Measurements from ENCODE around the gene MST1.

The MST1 gene

DNA sequence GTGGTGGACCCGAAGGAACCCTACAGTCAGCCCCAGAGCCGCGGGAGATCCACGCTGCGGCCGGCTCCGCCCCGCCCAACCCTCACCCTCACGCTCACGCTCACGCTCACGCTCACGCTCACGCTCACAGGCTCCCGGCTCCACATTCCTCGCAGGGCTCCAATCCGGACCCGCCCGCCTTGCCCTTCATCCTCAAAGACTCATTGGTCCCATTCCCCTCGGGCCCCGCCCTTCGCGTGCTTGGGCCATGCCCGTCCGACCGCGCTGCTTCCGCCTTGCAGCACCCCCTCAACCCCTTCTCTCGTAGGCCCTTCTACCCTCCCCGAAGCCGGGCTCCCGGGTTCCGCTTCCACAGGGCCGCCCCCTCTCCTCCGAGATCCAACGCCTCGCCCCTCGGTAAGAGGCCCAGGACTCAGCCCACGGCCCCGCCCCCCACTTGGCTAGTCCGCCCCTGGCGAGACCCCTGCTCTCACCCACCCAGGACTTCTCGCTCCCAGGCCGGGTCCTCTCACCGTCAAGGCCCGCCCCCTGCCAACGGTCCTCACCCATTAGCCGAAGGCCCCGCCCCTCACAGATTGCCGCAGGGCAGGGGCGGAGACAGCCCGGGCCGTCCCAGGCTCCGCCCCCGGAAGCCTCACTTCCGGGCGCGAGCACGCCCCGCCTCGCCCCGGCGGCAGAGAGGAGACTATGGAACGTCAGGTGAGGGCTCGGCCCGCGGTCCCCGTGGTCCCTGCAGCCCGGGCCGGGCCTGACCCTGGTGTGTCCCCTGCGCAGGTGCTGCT is 15.4 kb downstream of the MST1 start, which contains the start of gene APEH:
TSS of gene APEH (plus strand) at position 637 of the 782 bp plus-strand sequence. CDS start at position 688, 51 bp downstream.
- no peak for DNase-seq

DNA sequence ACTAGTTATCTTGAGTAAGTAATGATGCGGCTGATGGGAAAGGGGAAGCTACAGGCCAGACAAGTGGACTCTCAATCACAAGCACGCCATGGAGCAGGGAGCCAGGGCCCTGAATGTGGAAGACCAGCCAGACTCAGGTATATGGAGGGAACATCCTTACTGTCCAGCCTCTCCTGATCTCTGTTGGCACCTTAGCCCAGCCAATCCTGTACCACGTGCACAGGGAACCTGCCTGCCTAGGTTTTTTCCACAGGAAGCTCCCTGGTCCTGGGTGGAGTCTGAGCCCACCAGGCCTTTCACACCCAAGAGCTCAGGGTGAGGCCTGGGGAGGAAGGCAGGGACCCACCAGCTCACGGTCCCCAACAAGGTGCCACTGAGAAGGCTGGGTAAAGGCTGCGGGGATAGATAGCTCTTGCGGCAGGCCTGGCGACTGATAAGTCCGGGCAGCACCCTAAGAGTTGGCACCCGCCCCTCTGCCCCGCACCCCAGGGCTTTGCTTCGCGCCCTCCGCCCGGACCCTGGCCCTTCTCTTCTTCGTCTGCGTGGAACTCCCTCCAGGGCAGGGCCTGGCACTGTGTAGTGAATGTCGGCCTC is 16.1 kb downstream of the MST1 start:
- no peak for DNase-seq

DNA sequence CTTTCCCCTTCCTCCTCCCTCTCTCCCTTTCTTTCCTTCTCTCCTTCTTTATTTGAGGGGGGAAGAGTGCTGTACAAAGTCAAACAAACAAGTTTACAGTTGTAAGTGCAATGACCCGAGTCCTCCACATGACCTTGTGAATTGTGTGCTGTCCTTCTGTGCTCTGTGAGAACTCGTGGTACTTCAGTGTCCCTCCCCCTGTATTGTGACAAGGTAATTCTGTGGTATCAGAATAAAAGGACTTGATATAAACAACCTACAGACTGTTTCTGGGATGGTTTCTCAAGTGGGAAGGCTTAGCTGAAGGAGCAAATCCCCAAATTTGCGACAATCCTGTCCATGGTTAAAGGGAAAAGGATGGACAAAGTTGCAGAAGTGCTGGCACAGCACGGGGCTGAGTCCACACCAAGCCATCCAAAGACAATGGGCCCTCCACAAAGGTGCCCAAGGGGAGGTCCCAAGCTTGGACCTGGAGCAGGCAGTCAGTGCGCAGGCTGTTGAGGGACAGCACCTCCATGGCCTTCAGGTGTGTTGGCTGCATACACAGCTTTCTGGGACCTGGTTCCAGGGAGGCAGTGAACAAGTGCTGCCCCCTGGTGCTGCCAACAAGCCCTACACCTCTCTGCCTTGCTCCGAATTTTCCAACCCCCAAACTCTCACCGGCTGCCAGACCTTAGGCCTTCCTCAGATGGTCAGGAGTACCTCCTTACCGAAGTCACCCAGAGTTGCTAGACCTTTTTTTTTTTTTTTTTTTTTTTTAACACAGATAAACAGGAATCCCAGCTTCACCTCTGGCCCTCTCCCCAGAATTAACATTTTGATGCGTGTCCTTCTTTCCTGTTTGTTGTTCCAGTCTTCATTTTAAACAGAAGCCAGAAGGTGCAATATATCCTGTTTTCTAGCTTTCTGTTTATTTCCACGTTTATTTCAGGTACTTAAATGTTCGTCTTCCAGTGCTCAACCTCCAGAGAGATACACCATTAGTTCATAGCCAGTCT is 17.7 kb downstream of the MST1 start:
- no peak for DNase-seq

DNA sequence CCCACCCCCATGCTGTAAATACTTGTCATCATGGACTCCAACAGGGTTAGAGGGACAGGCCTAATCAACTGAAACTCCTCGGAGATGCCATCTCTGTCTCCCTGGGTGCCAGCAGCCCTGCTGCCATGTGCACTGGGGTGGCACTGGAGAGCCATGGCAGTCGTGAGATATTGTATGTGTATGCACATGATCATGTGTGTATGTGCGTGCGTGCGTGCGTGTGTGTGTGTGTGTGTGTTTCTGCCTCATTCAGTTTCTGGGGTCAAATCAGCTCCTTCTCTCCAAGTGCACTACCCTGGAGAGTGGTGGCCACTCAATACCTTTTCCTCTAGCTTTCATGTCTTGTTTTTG is 18.4 kb downstream of the MST1 start:
- no peak for DNase-seq

DNA sequence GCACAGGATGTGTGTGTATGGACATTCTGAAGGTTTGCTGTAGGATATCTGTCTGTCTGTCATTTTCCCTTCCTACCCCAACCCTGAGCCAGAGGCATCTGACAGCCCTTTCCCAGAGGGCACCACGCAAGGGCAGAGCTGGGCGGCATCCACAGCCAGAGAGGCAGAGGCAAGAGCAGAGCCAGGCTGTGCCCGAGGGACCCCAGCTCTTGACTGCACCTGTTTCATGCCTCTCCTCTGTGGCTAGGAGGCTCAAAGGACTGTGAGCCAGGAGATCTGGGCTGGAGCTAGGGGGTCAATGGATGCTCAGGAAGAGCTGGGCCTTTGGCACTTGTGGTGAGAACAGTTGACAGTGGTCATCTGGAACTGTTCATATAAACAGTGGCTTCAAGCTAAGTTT is 19.9 kb downstream of the MST1 start:
- DNase-seq = no peak

DNA sequence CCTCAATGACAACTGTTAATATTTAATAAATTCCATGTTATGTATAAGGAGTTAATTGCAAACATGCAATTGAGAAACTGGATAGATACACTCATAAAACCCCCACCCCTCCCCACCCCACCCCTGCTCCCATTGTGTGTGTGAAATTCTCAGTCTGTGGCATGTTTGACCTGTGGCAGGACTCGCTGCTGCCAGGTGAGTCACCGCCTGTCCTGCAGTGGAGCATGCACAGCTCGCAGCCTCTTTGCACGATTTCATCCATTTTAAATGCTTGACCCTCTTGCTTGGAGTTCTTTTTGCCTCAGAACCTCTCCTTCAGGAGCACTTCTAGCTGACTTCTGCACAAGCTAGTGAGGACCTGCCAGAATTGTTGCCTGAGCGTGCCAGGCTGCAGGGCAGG is 20.4 kb downstream of the MST1 start:
- no peak for DNase-seq

DNA sequence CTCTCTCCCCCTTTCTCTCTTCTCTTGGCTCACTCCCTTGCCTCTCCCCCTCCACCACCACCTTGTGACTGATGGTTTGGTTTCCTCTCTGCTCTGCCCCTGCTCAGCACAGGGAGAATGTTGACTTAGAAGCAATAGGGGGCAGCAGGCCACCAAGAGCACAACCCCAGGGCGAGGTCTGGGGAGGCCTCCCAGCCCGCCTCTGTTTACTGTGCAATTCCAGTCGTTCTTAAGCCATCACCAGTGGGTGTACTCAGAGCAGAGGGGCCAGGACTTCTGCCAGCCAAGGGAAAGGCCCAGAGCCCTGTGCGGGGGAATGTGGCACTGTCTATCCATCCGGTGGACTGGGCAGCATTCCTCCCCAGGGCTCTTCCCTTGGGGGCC is 20.9 kb downstream of the MST1 start:
- DNase-seq = no peak

DNA sequence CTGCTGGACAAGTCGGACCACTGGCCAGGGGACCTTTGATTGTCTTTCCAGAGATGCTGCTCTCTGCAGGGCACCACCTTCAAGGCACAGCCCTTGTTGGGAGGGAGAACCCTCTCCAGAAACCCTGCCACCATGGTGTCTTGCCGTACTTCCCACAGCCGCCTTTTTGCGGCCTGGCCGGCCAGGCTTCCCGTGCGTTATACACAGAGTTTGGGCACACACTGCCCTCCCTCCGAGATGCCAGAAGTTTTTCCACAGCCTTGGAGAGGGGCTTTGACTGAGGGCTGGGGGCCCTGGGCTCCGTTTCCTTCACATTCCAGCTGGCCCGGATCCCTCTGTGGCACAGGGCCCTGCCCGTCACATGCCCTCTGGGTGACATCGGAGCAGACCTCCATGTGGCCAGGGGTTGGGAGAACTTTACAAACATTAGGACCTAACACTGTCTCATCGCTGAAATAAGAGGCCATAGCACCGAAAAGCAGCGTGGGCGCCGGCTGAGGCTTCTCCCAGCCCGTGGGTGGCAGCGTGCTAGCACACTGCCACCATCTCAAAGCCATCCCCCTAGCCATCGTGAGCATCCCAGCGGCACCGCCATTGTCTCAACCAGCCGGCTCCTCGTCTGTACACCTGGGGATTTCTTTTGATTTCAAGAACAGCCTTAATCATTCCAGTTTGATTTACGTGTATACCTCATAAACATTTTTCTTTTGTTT is 21.4 kb downstream of the MST1 start:
- DNase-seq = no peak

DNA sequence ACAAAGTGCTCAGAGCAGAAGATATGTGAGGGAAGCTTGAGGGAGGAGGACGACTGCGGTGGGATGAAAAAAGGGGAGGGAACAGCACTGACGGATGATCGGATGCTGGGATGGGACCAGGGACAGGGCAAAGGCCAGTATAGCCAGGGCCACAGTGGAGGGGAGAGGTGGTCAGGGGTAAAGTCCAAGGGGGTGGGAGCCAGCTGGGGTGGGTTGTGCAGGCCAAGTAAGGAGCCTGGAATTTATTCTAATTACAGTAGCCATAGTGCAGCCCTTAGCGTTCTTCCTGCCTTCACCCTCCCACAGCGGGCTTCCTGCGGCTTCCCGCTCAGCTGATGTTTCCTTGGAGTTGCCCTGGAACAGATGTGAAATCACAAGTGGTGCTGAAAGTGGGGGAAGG is 22.7 kb downstream of the MST1 start:
- DNase-seq = no peak

DNA sequence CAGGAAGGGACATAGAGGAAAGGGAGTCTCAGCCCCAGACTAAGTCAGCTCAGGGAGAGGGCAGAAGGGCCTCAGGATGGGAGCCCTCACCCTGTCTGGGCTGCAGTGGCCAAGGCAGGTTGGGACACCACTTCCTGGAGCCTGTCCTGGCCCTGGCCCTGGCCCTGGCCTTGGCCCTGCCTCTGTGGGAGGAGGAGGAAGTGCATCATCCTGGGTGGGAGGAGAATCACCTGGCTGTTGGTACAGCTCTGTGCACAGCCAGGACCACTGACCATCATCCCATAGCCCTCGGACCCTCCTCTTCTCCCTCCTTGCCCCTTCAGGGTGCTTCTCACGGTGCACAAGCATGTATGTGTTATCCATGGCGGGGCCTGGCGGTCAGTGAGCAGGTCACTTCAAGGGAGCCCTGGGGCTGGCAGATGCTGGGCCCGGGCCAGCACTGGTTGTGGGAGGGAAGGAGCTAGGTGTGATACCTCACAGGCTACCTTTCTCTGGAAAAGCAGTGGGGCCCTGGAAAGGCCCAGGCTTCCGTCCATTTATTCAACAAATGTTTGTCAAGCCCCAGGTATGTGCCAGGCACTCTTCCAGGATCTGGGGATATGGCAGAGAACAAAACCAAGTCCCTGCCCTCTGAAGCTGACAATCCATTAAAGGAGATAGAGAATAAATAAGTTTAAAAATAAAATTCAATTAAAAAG is 23.3 kb downstream of the MST1 start:
- no peak for DNase-seq

DNA sequence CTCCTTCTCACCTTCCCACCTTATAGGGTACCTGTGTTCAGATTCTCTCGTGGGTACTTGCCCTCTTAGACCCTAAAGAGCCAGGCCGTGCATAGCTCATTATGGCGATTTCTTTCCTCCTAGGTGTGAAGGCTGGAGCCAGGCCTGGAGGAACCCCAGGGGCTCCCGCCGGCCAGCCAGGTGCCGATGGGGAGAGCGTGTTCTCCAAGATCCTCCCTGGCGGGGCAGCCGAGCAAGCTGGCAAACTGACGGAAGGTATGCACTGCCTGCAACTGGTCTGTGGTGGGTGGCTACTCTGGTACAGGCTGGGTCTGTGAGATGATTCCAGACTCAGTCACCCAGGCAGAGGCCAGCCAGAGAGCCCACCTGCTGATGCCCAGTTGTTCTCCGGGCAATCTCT is 25.0 kb downstream of the MST1 start:
- no peak for DNase-seq

DNA sequence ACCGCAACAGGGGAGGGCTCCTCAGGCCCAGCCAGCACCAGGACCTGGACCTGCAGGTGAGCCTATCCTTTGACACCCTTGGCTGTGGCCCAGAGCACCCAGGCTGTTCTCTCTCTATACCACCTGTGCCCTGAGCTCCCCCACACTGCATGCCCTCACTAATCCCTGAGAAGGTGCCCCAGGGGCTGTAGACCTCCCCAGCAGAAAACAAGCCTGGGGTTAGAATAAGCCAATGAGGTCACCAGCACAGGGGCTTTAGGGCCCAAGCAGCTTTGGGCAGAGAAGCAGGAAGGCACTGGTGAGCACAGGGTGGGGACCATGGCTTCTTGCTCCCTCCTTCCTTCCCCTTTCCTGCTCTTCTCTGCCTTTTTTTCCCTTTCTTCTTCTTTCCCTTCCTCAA is 25.4 kb downstream of the MST1 start:
- DNase-seq = no peak

DNA sequence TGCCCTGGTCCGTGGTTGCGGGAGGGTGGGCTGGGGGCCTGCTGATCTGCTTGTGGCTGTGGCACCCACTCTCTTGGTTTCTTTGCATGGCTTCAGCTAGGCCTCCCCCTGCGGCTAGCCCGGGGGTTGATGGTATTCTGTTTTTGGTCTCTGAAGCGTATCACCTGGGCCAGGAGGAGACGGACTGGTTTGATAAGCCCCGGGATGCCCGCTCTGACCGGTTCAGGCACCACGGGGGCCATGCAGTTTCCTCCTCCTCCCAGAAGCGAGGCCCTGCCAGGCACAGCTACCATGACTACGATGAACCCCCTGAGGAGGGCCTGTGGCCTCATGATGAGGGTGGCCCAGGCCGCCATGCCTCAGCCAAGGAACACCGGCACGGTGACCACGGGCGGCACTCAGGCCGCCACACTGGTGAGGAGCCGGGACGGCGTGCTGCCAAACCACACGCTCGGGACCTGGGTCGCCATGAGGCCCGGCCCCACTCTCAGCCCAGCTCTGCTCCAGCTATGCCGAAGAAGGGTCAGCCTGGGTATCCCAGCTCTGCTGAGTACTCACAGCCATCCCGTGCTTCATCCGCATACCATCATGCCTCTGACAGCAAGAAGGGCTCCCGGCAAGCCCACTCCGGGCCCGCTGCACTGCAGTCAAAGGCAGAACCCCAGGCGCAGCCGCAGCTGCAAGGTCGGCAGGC is 26.4 kb downstream of the MST1 start:
- no peak for DNase-seq

DNA sequence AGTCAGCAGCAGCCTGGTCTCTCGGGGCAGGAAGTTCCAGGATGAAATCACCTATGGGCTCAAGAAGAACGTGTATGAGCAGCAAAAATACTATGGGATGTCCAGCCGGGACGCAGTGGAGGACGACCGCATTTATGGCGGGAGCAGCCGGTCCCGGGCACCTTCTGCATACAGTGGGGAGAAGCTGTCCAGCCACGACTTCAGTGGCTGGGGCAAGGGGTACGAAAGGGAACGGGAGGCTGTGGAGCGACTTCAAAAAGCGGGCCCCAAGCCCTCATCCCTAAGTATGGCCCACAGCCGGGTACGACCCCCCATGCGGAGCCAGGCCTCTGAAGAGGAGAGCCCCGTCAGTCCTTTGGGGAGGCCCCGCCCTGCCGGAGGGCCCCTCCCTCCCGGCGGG is 27.3 kb downstream of the MST1 start:
- no peak for DNase-seq

DNA sequence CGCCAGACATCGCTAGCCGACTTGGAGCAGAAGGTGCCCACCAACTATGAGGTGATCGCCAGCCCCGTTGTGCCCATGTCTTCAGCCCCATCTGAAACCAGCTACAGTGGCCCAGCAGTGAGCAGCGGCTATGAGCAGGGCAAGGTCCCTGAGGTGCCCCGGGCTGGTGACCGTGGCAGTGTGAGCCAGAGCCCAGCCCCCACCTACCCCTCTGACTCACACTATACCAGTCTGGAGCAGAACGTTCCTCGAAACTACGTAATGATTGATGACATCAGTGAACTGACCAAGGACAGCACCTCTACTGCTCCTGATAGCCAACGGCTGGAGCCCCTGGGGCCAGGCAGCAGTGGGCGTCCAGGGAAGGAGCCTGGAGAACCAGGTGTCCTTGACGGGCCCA is 28.0 kb downstream of the MST1 start:
- no peak for DNase-seq

DNA sequence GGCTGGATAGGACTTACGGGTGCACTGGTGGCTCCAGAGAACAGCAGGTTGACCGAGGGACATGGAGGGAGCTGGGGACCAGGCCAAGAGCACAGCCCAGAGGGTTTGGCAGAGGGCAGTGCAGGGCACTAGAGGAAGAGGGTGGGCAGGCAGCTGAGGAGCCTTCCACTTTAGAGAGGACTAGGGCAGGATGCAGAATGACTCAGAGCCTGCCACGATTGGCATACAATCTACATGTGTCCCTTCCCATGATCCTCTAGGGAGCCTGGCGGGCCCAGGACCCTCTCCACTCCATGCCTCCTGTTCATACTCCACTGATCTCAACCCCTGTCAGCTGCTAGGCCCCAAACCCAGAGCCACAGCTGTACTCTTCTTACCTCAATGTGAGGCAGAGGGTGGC is 29.5 kb downstream of the MST1 start:
- no peak for DNase-seq

DNA sequence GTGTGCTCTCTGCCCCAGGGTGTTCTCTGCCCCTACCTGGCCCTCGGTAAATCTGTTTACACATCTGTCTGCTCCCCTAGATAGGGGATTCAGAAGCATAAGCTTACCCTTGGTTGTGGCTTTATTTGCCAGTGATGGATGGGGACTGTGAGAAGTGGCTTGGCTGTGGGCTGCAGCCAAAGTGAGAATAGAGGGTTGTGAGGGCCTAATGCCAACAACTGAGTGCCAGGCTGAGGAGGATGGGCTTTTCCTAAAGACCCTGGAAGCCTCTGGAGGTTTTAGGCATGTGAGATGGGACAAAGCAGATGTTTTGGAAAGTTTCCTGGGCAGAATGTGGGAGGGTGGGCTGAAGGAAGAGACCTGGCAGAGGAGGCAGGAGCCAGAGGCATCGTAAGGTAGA is 30.6 kb downstream of the MST1 start:
- no peak for DNase-seq

DNA sequence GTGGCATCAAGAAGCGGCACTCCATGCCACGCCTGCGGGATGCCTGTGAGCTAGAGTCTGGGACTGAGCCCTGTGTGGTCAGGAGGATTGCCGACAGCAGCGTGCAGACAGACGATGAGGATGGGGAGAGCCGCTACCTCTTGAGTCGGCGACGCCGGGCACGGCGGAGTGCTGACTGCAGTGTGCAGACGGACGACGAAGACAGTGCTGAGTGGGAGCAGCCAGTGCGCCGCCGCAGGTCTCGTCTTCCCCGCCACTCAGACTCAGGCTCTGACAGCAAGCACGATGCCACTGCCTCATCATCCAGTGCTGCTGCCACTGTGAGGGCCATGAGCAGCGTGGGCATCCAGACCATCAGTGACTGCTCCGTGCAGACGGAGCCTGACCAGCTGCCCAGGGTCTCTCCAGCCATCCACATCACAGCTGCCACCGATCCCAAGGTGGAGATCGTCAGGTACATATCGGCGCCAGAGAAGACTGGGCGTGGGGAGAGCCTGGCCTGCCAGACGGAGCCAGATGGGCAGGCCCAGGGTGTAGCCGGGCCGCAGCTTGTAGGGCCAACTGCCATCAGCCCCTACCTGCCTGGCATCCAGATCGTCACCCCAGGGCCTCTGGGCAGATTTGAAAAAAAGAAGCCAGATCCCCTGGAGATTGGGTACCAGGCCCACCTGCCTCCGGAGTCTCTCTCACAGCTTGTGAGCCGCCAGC is 31.9 kb downstream of the MST1 start:
- DNase-seq = no peak

DNA sequence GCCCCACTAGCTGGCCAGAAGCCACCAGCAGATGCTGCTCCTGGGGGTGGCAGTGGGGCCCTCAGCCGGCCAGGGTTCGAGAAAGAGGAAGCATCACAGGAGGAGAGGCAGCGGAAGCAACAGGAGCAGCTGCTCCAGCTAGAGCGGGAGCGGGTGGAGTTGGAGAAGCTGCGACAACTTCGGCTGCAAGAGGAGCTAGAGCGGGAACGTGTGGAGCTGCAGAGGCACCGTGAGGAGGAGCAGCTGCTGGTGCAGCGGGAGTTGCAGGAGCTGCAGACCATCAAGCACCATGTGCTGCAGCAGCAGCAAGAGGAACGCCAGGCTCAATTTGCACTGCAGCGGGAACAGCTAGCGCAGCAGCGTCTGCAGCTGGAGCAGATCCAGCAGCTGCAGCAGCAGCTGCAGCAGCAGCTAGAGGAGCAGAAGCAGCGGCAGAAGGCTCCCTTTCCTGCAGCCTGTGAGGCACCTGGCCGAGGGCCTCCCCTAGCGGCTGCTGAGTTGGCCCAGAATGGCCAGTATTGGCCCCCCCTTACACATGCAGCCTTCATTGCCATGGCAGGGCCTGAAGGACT is 32.6 kb downstream of the MST1 start:
- DNase-seq = no peak

DNA sequence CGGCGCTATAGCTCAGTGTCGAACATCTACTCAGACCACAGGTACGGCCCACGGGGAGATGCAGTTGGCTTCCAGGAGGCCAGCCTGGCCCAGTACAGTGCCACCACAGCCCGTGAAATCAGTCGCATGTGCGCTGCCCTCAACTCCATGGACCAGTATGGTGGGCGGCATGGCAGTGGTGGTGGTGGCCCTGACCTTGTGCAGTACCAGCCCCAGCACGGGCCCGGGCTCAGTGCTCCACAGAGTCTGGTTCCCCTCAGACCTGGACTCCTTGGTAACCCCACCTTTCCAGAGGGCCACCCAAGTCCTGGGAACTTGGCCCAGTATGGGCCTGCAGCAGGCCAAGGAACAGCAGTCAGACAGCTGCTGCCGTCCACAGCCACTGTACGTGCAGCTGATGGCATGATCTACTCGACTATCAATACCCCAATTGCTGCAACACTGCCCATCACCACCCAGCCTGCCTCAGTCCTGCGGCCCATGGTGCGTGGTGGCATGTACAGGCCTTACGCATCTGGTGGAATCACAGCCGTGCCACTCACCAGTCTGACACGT is 33.5 kb downstream of the MST1 start:
- DNase-seq = no peak

Data from effector CD8-positive, alpha-beta T cell (primary cell).